CD14-positive monocyte (primary cell): ENCODE results near the gene ANKRD2. TPM values are rescaled to one million over a fixed set of nuclear protein-coding genes. Genes with fewer than 3 reads are reported as not detected.
"Not testable (repeated sequence)": the region's sequence is repeated elsewhere in the genome, so short reads cannot be mapped to it uniquely, and the experiment has no call there.

Experiments
- DNase-seq, 3 donors: peaks; one replicate each; pipeline ENCODE4 v3.0.0-alpha.2; 2011 to 2022
- H2AFZ ChIP-seq: 2 replicates; pipeline ENCODE4 v1.6.0; 2012; ENCODE audit warnings: mild to moderate bottlenecking, low read depth, low read length, inconsistent platforms; ENCODE audit not compliant: insufficient read depth, poor library complexity, severe bottlenecking
- H3K27ac ChIP-seq, 2 donors: 1 replicate in 1 of 2; 2 replicates in 1 of 2; pipeline ENCODE4 v1.5.1; 2012 to 2013; ENCODE audit warnings: low read length in 2 of 2, control low read depth in 1 of 2, inconsistent platforms in 1 of 2, low read depth in 1 of 2, mild to moderate bottlenecking in 1 of 2
- H3K27me3 ChIP-seq, 2 donors: one replicate each; pipeline versions ENCODE4 v1.6.0 to v1.6.1; 2011 to 2013; ENCODE audit warnings: low read length in 2 of 2; ENCODE audit not compliant: control insufficient read depth in 2 of 2, insufficient read depth in 2 of 2
- H3K36me3 ChIP-seq, 2 donors: replicated peaks in 1 of 2; 1 replicate in 1 of 2; 2 replicates in 1 of 2; pipeline versions ENCODE4 v1.5.1 to v1.6.1; 2012 to 2013; ENCODE audit warnings: low read length in 2 of 2, control low read depth in 1 of 2, inconsistent platforms in 1 of 2, mild to moderate bottlenecking in 1 of 2; ENCODE audit not compliant: insufficient read depth in 2 of 2, control insufficient read depth in 1 of 2
- H3K4me1 ChIP-seq, 2 donors: 1 replicate in 1 of 2; 2 replicates in 1 of 2; pipeline versions ENCODE4 v1.5.1 to v1.6.1; 2012 to 2013; ENCODE audit warnings: low read length in 2 of 2, control low read depth in 1 of 2, inconsistent platforms in 1 of 2, mild to moderate bottlenecking in 1 of 2, moderate library complexity in 1 of 2; ENCODE audit not compliant: insufficient read depth in 2 of 2, control insufficient read depth in 1 of 2
- H3K4me2 ChIP-seq: replicated peaks from 2 replicates; pipeline ENCODE3; 2012; ENCODE audit warnings: low read length, moderate library complexity, mild to moderate bottlenecking; ENCODE audit not compliant: poor library complexity, severe bottlenecking; ENCODE audit errors: extremely low read depth
- H3K4me3 ChIP-seq, 3 experiments: fragments of 200-600 bp in 1 of 3; sonication (generic) in 1 of 3; replicated peaks in 1 of 3; 1 replicate in 2 of 3; 2 replicates in 1 of 3; pipeline ENCODE4 v1.5.1; 2011 to 2013; ENCODE audit warnings: low read length in 3 of 3, mild to moderate bottlenecking in 3 of 3, control low read depth in 2 of 3, low read depth in 2 of 3, inconsistent platforms in 1 of 3, moderate library complexity in 1 of 3
- H3K79me2 ChIP-seq: 2 replicates; pipeline ENCODE4 v1.6.0; 2012; ENCODE audit warnings: mild to moderate bottlenecking, control low read depth, inconsistent platforms, low read length, moderate library complexity; ENCODE audit not compliant: insufficient read depth
- H3K9ac ChIP-seq: 2 replicates; pipeline ENCODE4 v1.6.0; 2017; ENCODE audit warnings: low read length, mild to moderate bottlenecking; ENCODE audit not compliant: insufficient read depth, poor library complexity, severe bottlenecking
- H3K9me3 ChIP-seq, 2 donors: replicated peaks in 1 of 2; 1 replicate in 1 of 2; 2 replicates in 1 of 2; pipeline versions ENCODE4 v1.5.1 to v1.6.1; 2012 to 2013; ENCODE audit warnings: low read length in 2 of 2, control low read depth in 1 of 2; ENCODE audit not compliant: control insufficient read depth in 1 of 2, insufficient read depth in 1 of 2
- H4K20me1 ChIP-seq: 2 replicates; pipeline ENCODE4 v1.6.0; 2012; ENCODE audit warnings: mild to moderate bottlenecking, low read length, control low read depth, moderate library complexity; ENCODE audit not compliant: insufficient read depth
- H3K27ac Mint-ChIP-seq, 7 donors: one replicate each; pipeline ENCODE4 v1.8.0; 2020; ENCODE audit warnings: mild to moderate bottlenecking in 7 of 7, mixed read lengths in 7 of 7, moderate library complexity in 6 of 7, inconsistent platforms in 2 of 7
- H3K27me3 Mint-ChIP-seq, 3 donors: one replicate each; pipeline ENCODE4 v1.8.0; 2021 to 2022; ENCODE audit warnings: low read depth in 3 of 3, mild to moderate bottlenecking in 3 of 3, mixed read lengths in 3 of 3, moderate library complexity in 3 of 3, inconsistent platforms in 1 of 3
- H3K36me3 Mint-ChIP-seq, 2 donors: one replicate each; pipeline ENCODE4 v1.8.0; 2020; ENCODE audit warnings: mixed read lengths in 2 of 2, inconsistent platforms in 1 of 2, mild to moderate bottlenecking in 1 of 2
- H3K4me1 Mint-ChIP-seq: one replicate; pipeline ENCODE4 v1.8.0; 2020; ENCODE audit warnings: mild to moderate bottlenecking, mixed read lengths
- H3K4me3 Mint-ChIP-seq, 2 donors: one replicate each; pipeline ENCODE4 v1.8.0; 2020; ENCODE audit warnings: mild to moderate bottlenecking in 2 of 2, mixed read lengths in 2 of 2, moderate library complexity in 1 of 2
- H3K9me3 Mint-ChIP-seq, 7 donors: one replicate each; pipeline ENCODE4 v1.8.0; 2020 to 2022; ENCODE audit warnings: mixed read lengths in 7 of 7, mild to moderate bottlenecking in 6 of 7, moderate library complexity in 6 of 7, inconsistent platforms in 2 of 7
- WGBS: methylation state at CpG from one replicate; pipeline ENCODE4 v1.1.5; 2013; ENCODE audit warnings: missing lambda C conversion rate; ENCODE audit not compliant: insufficient coverage; 5-methylcytosine and 5-hydroxymethylcytosine counted together
- intact Hi-C, 2 donors: fragments of 100-400 bp; cut with micrococcal nuclease; formaldehyde crosslinking; loops; one replicate each; pipeline versions ENCODE4 v1.15.0 to v1.15.1; 2023
- polyA plus RNA-seq, 3 donors: library from polyadenylated mRNA; depleted of rRNA in 1 of 3; unstranded in 2 of 3; stranded (reverse) in 1 of 3; fragments of 300-500 nt in 2 of 3; fragments of >200 nt in 1 of 3; fragmentation: Illumina TruSeq in 2 of 3; gene quantifications; 1 replicate in 2 of 3; 2 replicates in 1 of 3; pipeline ENCODE4 v1.2.3, GENCODE V29; 2012 to 2021

Gene ANKRD2
- polyA plus RNA-seq, 3 donors, result not detected

- peaks cover 4 to 12% of the 10 kb centered on the region in 2 donors for H3K36me3 Mint-ChIP-seq
- WGBS, result 100% methylated on average over 2 of the region's 10 CpGs
- H2AFZ ChIP-seq, H3K4me1 Mint-ChIP-seq, H4K20me1 ChIP-seq, H3K9ac ChIP-seq, H3K4me1 ChIP-seq, H3K27ac ChIP-seq, H3K27ac Mint-ChIP-seq, intact Hi-C loops, H3K79me2 ChIP-seq, H3K4me3 ChIP-seq, DNase-seq, H3K27me3 ChIP-seq, H3K27me3 Mint-ChIP-seq, H3K36me3 ChIP-seq, H3K4me3 Mint-ChIP-seq, H3K4me2 ChIP-seq: not testable (repeated sequence)
- H3K9me3 Mint-ChIP-seq, result peaks cover 9 to 22% (median 14%) of the 10 kb centered on the region in 7 donors
- peaks cover 12 to 14% of the 10 kb centered on the region in 2 donors for H3K9me3 ChIP-seq
Observed at GRCh38 chr10:97555541-97555940, 17.0 kb upstream of the ANKRD2 start.

GRCh38 chr10:97560731-97561381 lies 11.7 kb upstream of the ANKRD2 start:
- not testable (repeated sequence) for H3K4me3 Mint-ChIP-seq

GRCh38 chr10:97561386-97562077 lies 11.0 kb upstream of the ANKRD2 start:
- H2AFZ ChIP-seq, DNase-seq, H3K4me2 ChIP-seq, H3K27ac ChIP-seq, H3K27me3 ChIP-seq, H3K4me1 Mint-ChIP-seq, H3K36me3 Mint-ChIP-seq, H4K20me1 ChIP-seq, H3K27me3 Mint-ChIP-seq, H3K9ac ChIP-seq, H3K4me3 Mint-ChIP-seq, intact Hi-C loops, H3K4me3 ChIP-seq, H3K36me3 ChIP-seq, H3K9me3 ChIP-seq, H3K27ac Mint-ChIP-seq, H3K4me1 ChIP-seq, H3K79me2 ChIP-seq: not testable (repeated sequence)
- WGBS, result 100% methylated on average over 2 of the region's 12 CpGs
- H3K9me3 Mint-ChIP-seq, result peaks cover 3 to 20% (median 7%) of the 10 kb centered on the region in 7 donors

More at GRCh38 chr10:97560731-97561381, 11.7 kb upstream of the ANKRD2 start:
- H3K27me3 Mint-ChIP-seq, H3K4me1 ChIP-seq, H3K36me3 Mint-ChIP-seq, H3K9ac ChIP-seq, H2AFZ ChIP-seq, H3K4me1 Mint-ChIP-seq, H3K4me3 ChIP-seq, intact Hi-C loops, H3K4me2 ChIP-seq, H3K27ac ChIP-seq, DNase-seq, H3K36me3 ChIP-seq, H3K27me3 ChIP-seq, H3K9me3 ChIP-seq, H3K79me2 ChIP-seq, H4K20me1 ChIP-seq: not testable (repeated sequence)
- 96% methylated on average over 14 of the region's 17 CpGs for WGBS
- H3K9me3 Mint-ChIP-seq, result peaks cover 4 to 21% (median 8%) of the 10 kb centered on the region in 7 donors
- peak overlapping the region in 1 of 7 donors; percentile 8 for H3K27ac Mint-ChIP-seq

GRCh38 chr10:97562329-97562728 lies 10.2 kb upstream of the ANKRD2 start:
- H3K36me3 Mint-ChIP-seq, H3K4me2 ChIP-seq, H4K20me1 ChIP-seq, H3K4me3 Mint-ChIP-seq, H3K27me3 ChIP-seq, H3K27ac ChIP-seq, H3K36me3 ChIP-seq, intact Hi-C loops, H3K4me1 ChIP-seq, H3K27me3 Mint-ChIP-seq, H3K27ac Mint-ChIP-seq, H3K9ac ChIP-seq, DNase-seq, H3K79me2 ChIP-seq, H3K4me3 ChIP-seq, H3K4me1 Mint-ChIP-seq, H2AFZ ChIP-seq, H3K9me3 ChIP-seq: not testable (repeated sequence)
- H3K9me3 Mint-ChIP-seq, result peaks cover 3 to 18% (median 7%) of the 10 kb centered on the region in 7 donors
- WGBS, result 95% methylated on average over 4 of the region's 5 CpGs
